HCT116 (cell line): ENCODE data around the gene KCND3. TPM values are rescaled to one million over a fixed set of nuclear protein-coding genes. Genes with fewer than 3 reads are reported as not detected.

Experiments
- ATAC-seq: fragments of 200-7000 bp; cut with Tn5 transposase; 2 replicates; pipeline ENCODE4 v1.9.1; 2020; ENCODE audit warnings: mild to moderate bottlenecking, moderate library complexity
- BruUV-seq: library from RNA; stranded (reverse); fragments of 400-500 nt; replicated peaks from 2 replicates; lab custom pipeline; 2021; lab: Mats Ljungman, UMichigan
- CTCF ChIA-PET: fragments of 300-600 bp; sonication (Branson Sonifier 250); formaldehyde crosslinking; loops from one replicate; lab custom pipeline; 2021; ENCODE audit warnings: antibody characterized with exemption; lab: Charles Lee
- POLR2A ChIA-PET: fragments of 300-600, 350-600 bp; sonication (Branson Sonifier 250); formaldehyde crosslinking; loops from one replicate; lab custom pipeline; 2021; ENCODE audit warnings: antibody characterized with exemption; lab: Charles Lee
- RAD21 ChIA-PET, 2 experiments: fragments of 300-600 bp; sonication (Branson Sonifier 250); formaldehyde crosslinking; loops; one replicate each; lab custom pipeline; 2023; ENCODE audit warnings: low total read pairs in 2 of 2; ENCODE audit not compliant: uncharacterized antibody in 2 of 2, unreplicated experiment in 2 of 2, low non-redundant PET in 1 of 2; lab: Charles Lee
- DNase-seq: peaks from one replicate; pipeline ENCODE4 v3.0.0-alpha.2; 2010; ENCODE audit warnings: low read depth, low spot score
- H2AFZ ChIP-seq: fragments of 200-600 bp; shearing (Covaris generic), sonication (generic); 2 replicates; pipeline ENCODE4 v1.6.1; 2017; ENCODE audit warnings: low read depth, mixed run types, mixed read lengths, antibody characterized with exemption, low read length; ENCODE audit not compliant: poor library complexity, severe bottlenecking
- H3K27ac ChIP-seq: 2 replicates; pipeline ENCODE4 v1.5.1; 2012; ENCODE audit warnings: low read depth, low read length
- H3K27me3 ChIP-seq: fragments of 200-600 bp; sonication (generic); 2 replicates; pipeline ENCODE4 v1.6.1; 2016; ENCODE audit warnings: mixed run types, low read length, mixed read lengths; ENCODE audit not compliant: insufficient read depth
- H3K36me3 ChIP-seq, 2 experiments: fragments of 200-500 bp in 1 of 2; fragments of 200-600 bp in 1 of 2; sonication (Bioruptor generic) in 1 of 2; sonication (generic) in 1 of 2; 2 replicates each; pipeline versions ENCODE4 v1.5.1 to v1.6.1; 2014 to 2016; ENCODE audit warnings: low read length in 2 of 2, inconsistent platforms in 1 of 2, mixed read lengths in 1 of 2, mixed run types in 1 of 2; ENCODE audit not compliant: insufficient read depth in 2 of 2, control insufficient read depth in 1 of 2
- H3K4me1 ChIP-seq, 2 experiments: fragments of 200-600 bp in 1 of 2; sonication (generic) in 1 of 2; 2 replicates each; pipeline versions ENCODE4 v1.5.1 to v1.6.1; 2012 to 2017; ENCODE audit warnings: low read length in 2 of 2, inconsistent platforms in 1 of 2, mild to moderate bottlenecking in 1 of 2, mixed read lengths in 1 of 2, mixed run types in 1 of 2, moderate library complexity in 1 of 2; ENCODE audit not compliant: insufficient read depth in 2 of 2, control insufficient read depth in 1 of 2
- H3K4me2 ChIP-seq: fragments of 200-600 bp; sonication (generic); 2 replicates; pipeline ENCODE4 v1.6.1; 2017; ENCODE audit warnings: mixed run types, low read length, mixed read lengths
- H3K4me3 ChIP-seq, 2 experiments: fragments of 200-600 bp in 1 of 2; sonication (generic) in 1 of 2; replicated peaks in 1 of 2; 2 replicates each; pipeline ENCODE4 v1.5.1; 2011 to 2016; ENCODE audit warnings: low read length in 2 of 2, control low read depth in 1 of 2, low read depth in 1 of 2, mild to moderate bottlenecking in 1 of 2, mixed read lengths in 1 of 2, mixed run types in 1 of 2
- H3K79me2 ChIP-seq: fragments of 200-600 bp; sonication (generic); 2 replicates; pipeline ENCODE4 v1.6.1; 2017; ENCODE audit warnings: mild to moderate bottlenecking, mixed run types, low read length, moderate library complexity, mixed read lengths; ENCODE audit not compliant: insufficient read depth
- H3K9ac ChIP-seq: fragments of 200-600 bp; sonication (generic); 2 replicates; pipeline ENCODE4 v1.6.1; 2016; ENCODE audit warnings: low read length, mixed read lengths
- H3K9me2 ChIP-seq: fragments of 200-600 bp; sonication (generic), shearing (Covaris generic); 2 replicates; pipeline ENCODE4 v1.6.1; 2017; ENCODE audit warnings: mixed run types, mild to moderate bottlenecking, moderate library complexity; ENCODE audit not compliant: insufficient read depth
- H3K9me3 ChIP-seq, 2 experiments: fragments of 200-500 bp in 1 of 2; fragments of 200-600 bp in 1 of 2; sonication (Bioruptor generic) in 1 of 2; sonication (generic) in 1 of 2; 2 replicates each; pipeline ENCODE4 v1.6.1; 2014 to 2017; ENCODE audit warnings: low read length in 2 of 2, mixed read lengths in 2 of 2, inconsistent platforms in 1 of 2, low read depth in 1 of 2, mild to moderate bottlenecking in 1 of 2, mixed run types in 1 of 2, moderate library complexity in 1 of 2; ENCODE audit not compliant: control insufficient read depth in 1 of 2, insufficient read depth in 1 of 2
- H4K20me1 ChIP-seq: fragments of 200-600 bp; sonication (generic), shearing (Covaris generic); 2 replicates; pipeline ENCODE4 v1.6.1; 2017; ENCODE audit warnings: mixed run types, mild to moderate bottlenecking, moderate library complexity; ENCODE audit not compliant: insufficient read depth
- CBX3 ChIP-seq: IDR thresholded peaks from 2 replicates; pipeline ENCODE4 v1.6.1; 2012; ENCODE audit warnings: low read depth
- CEBPB ChIP-seq: IDR thresholded peaks from 2 replicates; pipeline ENCODE4 v1.6.1; 2012; ENCODE audit warnings: low read depth
- ELF1 ChIP-seq: IDR thresholded peaks from 2 replicates; pipeline ENCODE4 v1.6.1; 2012; ENCODE audit warnings: low read depth, borderline replicate concordance
- EZH2 ChIP-seq: fragments of 200-600 bp; sonication (generic); IDR thresholded peaks from 2 replicates; pipeline ENCODE4 v1.6.1; 2017; ENCODE audit warnings: antibody characterized with exemption, mixed run types
- EZH2phosphoT487 ChIP-seq: fragments of 200-600 bp; IDR thresholded peaks from 2 replicates; pipeline ENCODE4 v1.6.1; 2018; ENCODE audit warnings: antibody characterized with exemption, borderline replicate concordance
- FOSL1 ChIP-seq: IDR thresholded peaks from 2 replicates; pipeline ENCODE4 v1.6.1; 2012; ENCODE audit warnings: low read depth
- JUND ChIP-seq: IDR thresholded peaks from 2 replicates; pipeline ENCODE4 v1.6.1; 2012
- POLR2A ChIP-seq: IDR thresholded peaks from 2 replicates; pipeline ENCODE4 v1.7.0; 2011; ENCODE audit warnings: borderline replicate concordance; ENCODE audit not compliant: insufficient read depth, insufficient read length; ENCODE audit errors: extremely low read depth
- RAD21 ChIP-seq: IDR thresholded peaks from 2 replicates; pipeline ENCODE4 v1.6.1; 2012; ENCODE audit warnings: low read depth, mild to moderate bottlenecking
- SIN3A ChIP-seq: IDR thresholded peaks from 2 replicates; pipeline ENCODE4 v1.6.1; 2012; ENCODE audit warnings: low read depth
- SP1 ChIP-seq: IDR thresholded peaks from 2 replicates; pipeline ENCODE4 v1.6.1; 2012; ENCODE audit warnings: low read depth
- SRF ChIP-seq: IDR thresholded peaks from 2 replicates; pipeline ENCODE4 v1.6.1; 2012; ENCODE audit warnings: low read depth
- ZBTB33 ChIP-seq: IDR thresholded peaks from 2 replicates; pipeline ENCODE4 v1.6.1; 2011; ENCODE audit warnings: mild to moderate bottlenecking, low read length, moderate library complexity; ENCODE audit not compliant: insufficient replicate concordance; ENCODE audit errors: extremely low read depth
- ZFX ChIP-seq: fragments of 450-650 bp; IDR thresholded peaks from 2 replicates; pipeline ENCODE4 v1.6.1; 2017
- ZNF274 ChIP-seq: fragments of 200-500 bp; sonication (Bioruptor generic); IDR thresholded peaks from 2 replicates; pipeline ENCODE4 v1.6.1; 2014; ENCODE audit warnings: mild to moderate bottlenecking, low read depth, low read length, inconsistent platforms
- intact Hi-C: fragments of 100-400 bp; cut with micrococcal nuclease; formaldehyde crosslinking; loops from 2 replicates; pipeline ENCODE4 v1.10.0; 2022
- total RNA-seq: library from RNA; stranded (reverse); gene quantifications from one replicate; pipeline ENCODE4 v1.2.1, GENCODE V29; 2021; ENCODE audit not compliant: unreplicated experiment
- TF ChIP-seq, protein P1 (sequence below): IDR thresholded peaks from 2 replicates; pipeline ENCODE4 v1.6.1; 2012; ENCODE audit warnings: low read depth

KCND3 gene
- total RNA-seq, 1 experiment from 2014 or later, result 0.44 TPM

DNA sequence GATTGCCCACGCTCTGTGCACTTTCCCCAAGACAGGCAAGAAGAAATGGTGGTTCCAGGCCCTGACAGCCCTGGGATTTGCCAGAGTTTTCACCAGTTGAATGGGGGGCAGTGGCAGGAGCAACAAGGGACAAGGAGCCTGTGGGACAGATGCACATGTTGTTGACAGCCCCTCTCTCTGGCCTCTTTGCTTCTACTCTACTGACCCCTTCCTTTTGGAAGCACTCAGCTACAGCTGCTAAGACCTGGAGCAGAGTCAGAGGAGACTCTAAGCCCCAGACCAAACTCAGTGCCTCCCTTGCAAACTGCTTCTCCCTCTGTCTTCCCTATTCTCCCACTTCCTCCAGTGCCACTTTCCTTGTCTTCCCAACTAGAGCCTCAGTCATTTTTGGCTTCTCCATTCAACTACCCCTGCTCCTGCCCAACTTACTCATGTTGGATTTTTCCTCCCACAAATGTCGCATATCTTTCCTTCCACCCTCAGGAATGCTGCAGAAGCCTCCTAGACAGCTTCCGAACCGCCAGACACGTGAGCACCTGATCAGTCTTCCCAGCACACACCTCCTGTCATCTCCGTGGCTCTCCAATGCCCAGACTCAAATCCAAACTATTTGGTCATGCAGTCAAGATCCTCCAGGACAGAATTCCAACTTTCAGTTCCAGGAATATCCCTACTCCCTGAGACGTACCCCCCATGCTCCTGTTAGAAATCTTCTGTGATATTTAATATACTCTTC lies 259.4 kb downstream of the KCND3 start:
- Histone ChIP-seq H4K20me1 (no peaks in the 10 kb centered on the region), H3K4me3 (no peak overlapping the region), H3K9me2 (no peaks in the 10 kb centered on the region), H3K79me2 (no peaks in the 10 kb centered on the region), H3K4me1 (no peaks in the 10 kb centered on the region), H3K4me2 (no peak overlapping the region), H3K27me3 (no peaks in the 10 kb centered on the region), H3K9ac (no peak overlapping the region), H2AFZ (no peak overlapping the region), H3K27ac (no peak overlapping the region), H3K36me3 (no peaks in the 10 kb centered on the region), H3K9me3 (no peaks in the 10 kb centered on the region)
- BruUV-seq, result no TSS peak
- DNase-seq (no peak), ATAC-seq (no peak)
- RAD21 ChIA-PET, result no interaction called here
- CTCF ChIA-PET, result no interaction called here
- intact Hi-C loops, result no loop called here
- no peak for TF ChIP-seq POLR2A
- no peak for TF ChIP-seq EZH2phosphoT487
- TF ChIP-seq CEBPB, result no peak
- TF ChIP-seq ELF1, result no peak
- no peak for TF ChIP-seq CBX3
- TF ChIP-seq SIN3A, result no peak
- TF ChIP-seq EZH2, result no peak
- TF ChIP-seq ZFX, result no peak
- POLR2A ChIA-PET, result no interaction called here

- POLR2A ChIA-PET, result interaction anchor here (0.7 kb wide), 1 partner anchor 50 kb away, joined by 5 read pairs; no protein-coding TSS in a partner anchor
- H3K9me2 ChIP-seq, result no peaks in the 10 kb centered on the region
- H3K9me3 ChIP-seq, result no peaks in the 10 kb centered on the region
- no peaks in the 10 kb centered on the region for H3K4me1 ChIP-seq
- no peaks in the 10 kb centered on the region for H3K79me2 ChIP-seq
- no peak overlapping the region for H3K27ac ChIP-seq
- no TSS peak for BruUV-seq
- no peak overlapping the region for H3K4me2 ChIP-seq
- CTCF ChIA-PET, result interaction anchor here (0.7 to 2.7 kb wide), 2 partner anchors 18 to 27 kb away, joined by 3 to 7 read pairs; no protein-coding TSS in a partner anchor
- no peak overlapping the region for H3K9ac ChIP-seq
- no peaks in the 10 kb centered on the region for H3K36me3 ChIP-seq
- no peaks in the 10 kb centered on the region for H3K27me3 ChIP-seq
- intact Hi-C loops, result no loop called here
- ATAC-seq (no peak), DNase-seq (no peak)
- H4K20me1 ChIP-seq, result no peaks in the 10 kb centered on the region
- H3K4me3 ChIP-seq, result no peak overlapping the region
- H2AFZ ChIP-seq, result no peak overlapping the region
- RAD21 ChIA-PET, result no interaction called here
- TF ChIP-seq ZNF274 (no peak), POLR2A (no peak), SIN3A (no peak), SP1 (no peak), FOSL1 (no peak), CBX3 (no peak), ZBTB33 (no peak), RAD21 (no peak), SRF (no peak), JUND (no peak)
- TF ChIP-seq, protein P1, sequence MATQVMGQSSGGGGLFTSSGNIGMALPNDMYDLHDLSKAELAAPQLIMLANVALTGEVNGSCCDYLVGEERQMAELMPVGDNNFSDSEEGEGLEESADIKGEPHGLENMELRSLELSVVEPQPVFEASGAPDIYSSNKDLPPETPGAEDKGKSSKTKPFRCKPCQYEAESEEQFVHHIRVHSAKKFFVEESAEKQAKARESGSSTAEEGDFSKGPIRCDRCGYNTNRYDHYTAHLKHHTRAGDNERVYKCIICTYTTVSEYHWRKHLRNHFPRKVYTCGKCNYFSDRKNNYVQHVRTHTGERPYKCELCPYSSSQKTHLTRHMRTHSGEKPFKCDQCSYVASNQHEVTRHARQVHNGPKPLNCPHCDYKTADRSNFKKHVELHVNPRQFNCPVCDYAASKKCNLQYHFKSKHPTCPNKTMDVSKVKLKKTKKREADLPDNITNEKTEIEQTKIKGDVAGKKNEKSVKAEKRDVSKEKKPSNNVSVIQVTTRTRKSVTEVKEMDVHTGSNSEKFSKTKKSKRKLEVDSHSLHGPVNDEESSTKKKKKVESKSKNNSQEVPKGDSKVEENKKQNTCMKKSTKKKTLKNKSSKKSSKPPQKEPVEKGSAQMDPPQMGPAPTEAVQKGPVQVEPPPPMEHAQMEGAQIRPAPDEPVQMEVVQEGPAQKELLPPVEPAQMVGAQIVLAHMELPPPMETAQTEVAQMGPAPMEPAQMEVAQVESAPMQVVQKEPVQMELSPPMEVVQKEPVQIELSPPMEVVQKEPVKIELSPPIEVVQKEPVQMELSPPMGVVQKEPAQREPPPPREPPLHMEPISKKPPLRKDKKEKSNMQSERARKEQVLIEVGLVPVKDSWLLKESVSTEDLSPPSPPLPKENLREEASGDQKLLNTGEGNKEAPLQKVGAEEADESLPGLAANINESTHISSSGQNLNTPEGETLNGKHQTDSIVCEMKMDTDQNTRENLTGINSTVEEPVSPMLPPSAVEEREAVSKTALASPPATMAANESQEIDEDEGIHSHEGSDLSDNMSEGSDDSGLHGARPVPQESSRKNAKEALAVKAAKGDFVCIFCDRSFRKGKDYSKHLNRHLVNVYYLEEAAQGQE, result no peak
Observed at GRCh38 chr1:111729271-111729921, 260.1 kb downstream of the KCND3 start.
